Activated T-cell treated with anti-CD3 and anti-CD28 coated beads, Interleukin-2, amount 50 U/mL, for 72 hours (primary cell): Measurements from ENCODE around the gene ZNF324. TPM values are rescaled to one million over a fixed set of nuclear protein-coding genes. Genes with fewer than 3 reads are reported as not detected.
"Not testable (repeated sequence)": the region's sequence is repeated elsewhere in the genome, so short reads cannot be mapped to it uniquely, and the experiment has no call there.

ENCODE experiments used
- ATAC-seq, 2 donors: fragments of 150-1000 bp; cut with Tn5 transposase; replicated peaks in 1 of 2; 2 replicates each; pipeline ENCODE4 v1.10.0; 2021; ENCODE audit warnings: moderate library complexity in 2 of 2, mild to moderate bottlenecking in 1 of 2
- DNase-seq, 2 donors: peaks; one replicate each; pipeline ENCODE4 v3.0.0; 2021 to 2022; ENCODE audit warnings: mixed read lengths in 1 of 2
- H3K27ac Mint-ChIP-seq: one replicate; pipeline ENCODE4 v1.8.0; 2022; ENCODE audit warnings: mild to moderate bottlenecking, moderate library complexity, mixed read lengths
- H3K27me3 Mint-ChIP-seq: one replicate; pipeline ENCODE4 v1.8.0; 2022; ENCODE audit warnings: low read depth, mixed read lengths
- H3K36me3 Mint-ChIP-seq, 2 donors: one replicate each; pipeline ENCODE4 v1.8.0; 2022; ENCODE audit warnings: mixed read lengths in 2 of 2, mild to moderate bottlenecking in 1 of 2; ENCODE audit not compliant: insufficient read depth in 2 of 2
- H3K4me1 Mint-ChIP-seq: one replicate; pipeline ENCODE4 v1.8.0; 2022; ENCODE audit warnings: low read depth, mixed read lengths
- H3K4me3 Mint-ChIP-seq, 2 donors: one replicate each; pipeline ENCODE4 v1.8.0; 2022; ENCODE audit warnings: mild to moderate bottlenecking in 2 of 2, mixed read lengths in 2 of 2, moderate library complexity in 2 of 2
- H3K9me3 Mint-ChIP-seq, 2 donors: one replicate each; pipeline ENCODE4 v1.8.0; 2022; ENCODE audit warnings: mixed read lengths in 2 of 2
- total RNA-seq, 2 donors: library from RNA; stranded (reverse); gene quantifications; one replicate each; pipeline ENCODE4 v1.2.3, GENCODE V29; 2022

The ZNF324 gene
- total RNA-seq, 2 donors from 2014 or later = 8.2 to 8.4 TPM

DNA sequence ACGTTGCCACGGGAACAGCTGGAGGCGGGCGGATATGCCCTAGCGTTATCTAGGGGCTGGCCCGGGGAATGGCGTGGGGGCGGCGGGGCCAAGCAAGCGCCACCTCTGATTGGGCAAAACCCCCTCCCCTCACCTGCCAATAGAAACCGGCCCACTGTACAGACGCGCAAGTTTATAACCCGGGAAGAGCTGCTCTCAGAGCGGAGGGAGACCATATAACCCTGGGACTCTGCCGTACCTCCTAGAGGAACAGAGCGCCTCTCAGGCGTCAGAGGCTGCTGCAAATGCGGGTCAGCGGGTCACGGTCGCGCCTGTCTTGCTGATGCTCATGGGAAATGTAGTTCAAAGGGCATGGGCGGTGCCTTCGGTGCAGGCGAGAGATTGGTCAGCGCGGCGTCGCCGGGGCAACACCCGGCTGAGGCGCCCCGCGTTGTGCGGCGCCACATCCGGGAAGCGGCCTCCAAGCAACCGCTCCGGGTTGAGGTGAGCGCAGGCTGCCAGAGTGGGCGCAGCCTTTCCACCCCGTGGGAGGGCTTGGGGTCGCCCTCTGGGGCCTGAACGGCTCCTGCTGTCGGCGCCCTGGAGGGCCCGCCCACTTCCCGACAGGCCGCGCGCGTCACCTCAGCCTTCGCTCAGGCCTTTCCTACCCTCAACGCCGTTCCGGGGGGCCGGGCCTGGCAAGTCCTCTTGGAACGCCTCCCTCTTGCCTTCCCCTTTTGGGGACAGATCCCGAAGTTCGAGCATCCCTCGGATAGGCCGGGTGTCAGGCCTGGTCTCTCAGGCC lies 9.0 kb downstream of the ZNF324 start, which contains the start of gene ZNF446:
Gene ZNF446, plus strand, starts transcription at position 639 of the 784 bp plus-strand sequence. CDS start 867 bp downstream, outside the sequence.
- H3K27ac Mint-ChIP-seq = peak within 1 kb of the TSS; percentile 94
- no peaks in the 10 kb centered on the region for H3K27me3 Mint-ChIP-seq
- no peaks in the 10 kb centered on the region for H3K9me3 Mint-ChIP-seq
- ATAC-seq (peak; percentile 89 to 91), DNase-seq (peak; percentile 95 to 96)
- peak within 1 kb of the TSS; percentile 92 to 95 for H3K4me3 Mint-ChIP-seq
- peaks cover 33% of the 10 kb centered on the region for H3K4me1 Mint-ChIP-seq
- H3K36me3 Mint-ChIP-seq = peaks cover 3% of the 10 kb centered on the region in 2 donors

DNA sequence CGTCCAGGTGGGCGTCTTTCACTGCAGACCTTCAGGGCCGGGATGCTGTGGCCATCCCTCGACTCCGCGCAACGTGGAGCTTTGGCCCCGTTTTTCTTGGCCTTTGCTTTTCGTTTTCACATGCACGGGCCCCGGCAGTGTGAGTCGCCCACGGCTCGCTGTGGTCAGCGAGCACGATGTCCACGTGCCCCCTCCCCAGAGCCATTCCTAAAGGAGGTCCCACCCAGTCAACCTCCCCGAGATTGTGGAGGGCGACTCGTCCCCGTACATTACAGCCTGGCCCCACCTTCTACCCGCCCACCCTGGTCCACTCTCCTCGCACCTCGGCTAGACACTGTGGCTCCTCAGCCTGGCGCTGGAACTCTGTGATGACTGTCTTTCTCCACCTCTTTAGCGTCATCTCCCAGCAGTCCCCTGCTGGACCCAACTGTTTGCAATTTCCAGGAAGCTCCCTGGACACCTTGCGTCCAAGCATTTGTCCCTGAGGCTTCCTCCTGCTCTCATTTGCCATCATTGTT lies 9.7 kb downstream of the ZNF324 start:
- H3K9me3 Mint-ChIP-seq = no peaks in the 10 kb centered on the region
- H3K27ac Mint-ChIP-seq = peak overlapping the region; percentile 88
- H3K27me3 Mint-ChIP-seq = no peaks in the 10 kb centered on the region
- peak overlapping the region; percentile 92 to 95 for H3K4me3 Mint-ChIP-seq
- ATAC-seq (no peak), DNase-seq (peak in 1 of 2 donors; percentile 18)
- H3K36me3 Mint-ChIP-seq = peaks cover 3% of the 10 kb centered on the region in 2 donors
- H3K4me1 Mint-ChIP-seq = peaks cover 33% of the 10 kb centered on the region

DNA sequence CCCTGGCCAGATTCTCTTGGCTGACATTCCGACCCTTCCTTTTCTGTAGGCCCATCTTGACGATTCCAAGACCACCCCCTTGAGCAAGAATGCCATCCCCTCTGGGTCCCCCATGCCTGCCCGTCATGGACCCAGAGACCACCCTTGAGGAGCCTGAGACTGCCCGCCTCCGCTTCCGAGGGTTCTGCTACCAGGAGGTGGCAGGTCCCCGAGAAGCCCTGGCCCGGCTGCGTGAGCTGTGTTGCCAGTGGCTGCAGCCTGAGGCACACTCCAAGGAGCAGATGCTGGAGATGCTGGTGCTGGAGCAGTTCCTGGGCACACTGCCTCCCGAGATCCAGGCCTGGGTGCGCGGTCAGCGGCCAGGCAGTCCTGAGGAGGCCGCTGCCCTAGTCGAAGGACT lies 10.2 kb downstream of the ZNF324 start:
- peaks cover 33% of the 10 kb centered on the region for H3K4me1 Mint-ChIP-seq

GRCh38 chr19:58477871-58478270 lies 11.0 kb downstream of the ZNF324 start:
- Mint-ChIP-seq H3K4me1 (peaks cover 33% of the 10 kb centered on the region), H3K9me3 (no peaks in the 10 kb centered on the region), H3K4me3 (no peak overlapping the region), H3K27ac (no peak overlapping the region), H3K36me3 (peaks cover 3% of the 10 kb centered on the region in 2 donors), H3K27me3 (no peaks in the 10 kb centered on the region)
- DNase-seq (no peak), ATAC-seq (no peak)

More for the DNA sequence above, 10.2 kb downstream of the ZNF324 start:
- Mint-ChIP-seq H3K9me3 (no peaks in the 10 kb centered on the region), H3K4me3 (peak overlapping the region; percentile 92 to 95), H3K36me3 (peaks cover 3% of the 10 kb centered on the region in 2 donors), H3K27me3 (no peaks in the 10 kb centered on the region), H3K27ac (peak overlapping the region; percentile 88)
- DNase-seq (no peak), ATAC-seq (no peak)

- H3K9me3 Mint-ChIP-seq = no peaks in the 10 kb centered on the region
- H3K4me1 Mint-ChIP-seq = peaks cover 29% of the 10 kb centered on the region
- no peak overlapping the region for H3K4me3 Mint-ChIP-seq
- ATAC-seq (no peak), DNase-seq (no peak)
- no peak overlapping the region for H3K27ac Mint-ChIP-seq
- peaks cover 3 to 4% of the 10 kb centered on the region in 2 donors for H3K36me3 Mint-ChIP-seq
- no peaks in the 10 kb centered on the region for H3K27me3 Mint-ChIP-seq
These were observed 12.4 kb downstream of the ZNF324 start for GRCh38 chr19:58479303-58479702.

GRCh38 chr19:58479736-58480480 lies 13.0 kb downstream of the ZNF324 start:
- no peak for DNase-seq
- no peaks in the 10 kb centered on the region for H3K9me3 Mint-ChIP-seq
- no peak overlapping the region for H3K4me3 Mint-ChIP-seq
- no peaks in the 10 kb centered on the region for H3K27me3 Mint-ChIP-seq
- no peak overlapping the region for H3K27ac Mint-ChIP-seq
- peaks cover 3 to 4% of the 10 kb centered on the region in 2 donors for H3K36me3 Mint-ChIP-seq
- peaks cover 23% of the 10 kb centered on the region for H3K4me1 Mint-ChIP-seq
- ATAC-seq = no peak

GRCh38 chr19:58480481-58480830 lies 13.6 kb downstream of the ZNF324 start:
- H3K4me1 Mint-ChIP-seq = peaks cover 18% of the 10 kb centered on the region
- H3K4me3 Mint-ChIP-seq = no peak overlapping the region
- no peak for ATAC-seq
- no peak overlapping the region for H3K27ac Mint-ChIP-seq
- peaks cover 3 to 4% of the 10 kb centered on the region in 2 donors for H3K36me3 Mint-ChIP-seq
- DNase-seq = no peak
- H3K27me3 Mint-ChIP-seq = no peaks in the 10 kb centered on the region
- H3K9me3 Mint-ChIP-seq = no peaks in the 10 kb centered on the region

- Mint-ChIP-seq H3K36me3 (peaks cover 3 to 4% of the 10 kb centered on the region in 2 donors), H3K9me3 (no peaks in the 10 kb centered on the region), H3K4me3 (no peak overlapping the region), H3K27me3 (no peaks in the 10 kb centered on the region), H3K4me1 (peaks cover 15% of the 10 kb centered on the region), H3K27ac (peak overlapping the region; percentile 28)
- ATAC-seq = no peak
- no peak for DNase-seq
These were observed 14.0 kb downstream of the ZNF324 start for GRCh38 chr19:58480831-58481230.

DNA sequence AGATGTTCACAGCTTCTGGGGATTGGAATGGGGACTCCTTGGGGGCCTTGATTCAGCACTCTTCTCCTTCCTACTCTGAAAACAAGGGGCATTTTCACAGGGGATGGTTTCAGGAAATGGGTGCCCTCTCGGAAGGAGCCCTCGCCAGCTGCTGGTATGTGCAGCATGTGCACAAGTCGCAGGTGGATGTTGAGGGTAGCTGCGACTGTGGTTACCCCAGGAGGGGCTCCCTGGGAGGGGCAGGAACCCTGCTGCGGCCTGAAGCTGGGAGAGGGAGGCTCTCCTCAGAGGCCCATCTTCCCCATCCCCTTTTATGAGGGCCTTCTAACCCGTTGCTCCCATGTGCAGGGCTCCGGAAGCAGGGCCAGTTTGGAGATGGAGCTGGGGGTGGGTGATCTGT lies 15.5 kb downstream of the ZNF324 start:
- no peak overlapping the region for H3K27ac Mint-ChIP-seq
- H3K36me3 Mint-ChIP-seq = peaks cover 0 to 1% of the 10 kb centered on the region in 2 donors
- peaks cover 4% of the 10 kb centered on the region for H3K4me1 Mint-ChIP-seq
- ATAC-seq (no peak), DNase-seq (no peak)
- H3K9me3 Mint-ChIP-seq = no peaks in the 10 kb centered on the region
- no peak overlapping the region for H3K4me3 Mint-ChIP-seq
- H3K27me3 Mint-ChIP-seq = no peaks in the 10 kb centered on the region

- H3K4me3 Mint-ChIP-seq = no peak overlapping the region
- DNase-seq (no peak), ATAC-seq (no peak)
- H3K4me1 Mint-ChIP-seq = peaks cover 6% of the 10 kb centered on the region
- H3K27ac Mint-ChIP-seq = no peak overlapping the region
- no peaks in the 10 kb centered on the region for H3K27me3 Mint-ChIP-seq
- peaks cover 0 to 1% of the 10 kb centered on the region in 2 donors for H3K36me3 Mint-ChIP-seq
- no peaks in the 10 kb centered on the region for H3K9me3 Mint-ChIP-seq
These were observed 16.9 kb downstream of the ZNF324 start for GRCh38 chr19:58483776-58484175.

- not testable (repeated sequence) for H3K27me3 Mint-ChIP-seq, H3K27ac Mint-ChIP-seq, DNase-seq, H3K4me3 Mint-ChIP-seq, H3K36me3 Mint-ChIP-seq, H3K9me3 Mint-ChIP-seq, ATAC-seq
- peaks cover 11% of the 10 kb centered on the region for H3K4me1 Mint-ChIP-seq
These were observed 17.5 kb downstream of the ZNF324 start for GRCh38 chr19:58484349-58484748.

DNA sequence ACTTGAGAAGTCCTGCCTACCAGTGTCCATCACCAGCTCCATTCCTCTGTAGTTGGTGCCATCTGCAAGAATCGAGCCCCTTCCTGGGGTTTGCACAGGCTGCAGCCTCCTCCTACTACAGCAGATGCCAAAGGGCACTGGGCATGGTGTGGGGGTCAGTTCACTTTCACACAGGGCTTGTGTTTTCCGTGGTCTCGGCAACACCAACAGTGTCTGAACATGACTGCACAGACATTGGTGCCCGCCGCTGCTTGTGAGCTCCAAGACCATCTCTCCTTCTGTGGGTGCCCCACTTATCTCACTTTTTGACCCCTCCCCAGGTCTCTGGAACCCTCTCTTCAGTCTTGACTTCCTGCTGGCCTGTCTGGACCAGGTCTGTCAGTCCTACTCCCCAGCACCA lies 24.5 kb downstream of the ZNF324 start:
- Mint-ChIP-seq H3K4me1 (peaks cover 23% of the 10 kb centered on the region), H3K9me3 (no peaks in the 10 kb centered on the region), H3K4me3 (no peak overlapping the region), H3K27ac (no peak overlapping the region), H3K36me3 (no peaks in the 10 kb centered on the region), H3K27me3 (no peaks in the 10 kb centered on the region)
- DNase-seq (no peak), ATAC-seq (no peak)

DNA sequence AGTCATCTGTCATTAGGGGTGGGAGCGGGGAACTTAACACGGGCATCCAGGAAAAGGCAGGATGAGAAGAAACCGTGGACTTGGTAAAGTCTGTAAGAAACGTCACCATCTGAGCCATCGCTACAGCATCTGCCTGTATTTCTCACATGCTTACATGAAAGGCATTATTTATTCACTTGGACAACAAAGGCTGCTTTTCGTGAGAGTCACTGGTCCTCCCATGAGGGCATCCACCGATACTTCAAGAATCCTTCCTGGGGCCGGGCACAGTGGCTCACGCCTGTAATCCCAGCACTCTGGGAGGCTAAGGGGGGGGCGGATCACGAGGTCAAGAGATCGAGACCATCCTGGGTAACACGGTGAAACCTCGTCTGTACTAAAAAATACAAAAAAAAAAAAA lies 25.4 kb downstream of the ZNF324 start:
- Mint-ChIP-seq H3K4me1 (peaks cover 26% of the 10 kb centered on the region), H3K4me3 (no peak overlapping the region), H3K9me3 (no peaks in the 10 kb centered on the region), H3K27me3 (no peaks in the 10 kb centered on the region), H3K36me3 (no peaks in the 10 kb centered on the region), H3K27ac (no peak overlapping the region)
- ATAC-seq = no peak
- DNase-seq = no peak
